Uterus (tissue), 4 donors: ENCODE results near the gene RFPL3. TPM values are rescaled to one million over a fixed set of nuclear protein-coding genes. Genes with fewer than 3 reads are reported as not detected.
"Not testable (repeated sequence)": the region's sequence is repeated elsewhere in the genome, so short reads cannot be mapped to it uniquely, and the experiment has no call there.

ENCODE experiments used
- DNase-seq, 2 donors: peaks; one replicate each; pipeline ENCODE4 v3.0.0-alpha.2; 2019 to 2020
- H3K27ac ChIP-seq, 2 donors: fragments of 200-600 bp; sonication (generic); 1 replicate in 1 of 2; 2 replicates in 1 of 2; pipeline ENCODE4 v1.5.1; 2016 to 2018
- H3K27me3 ChIP-seq, 2 donors: fragments of 200-600 bp; sonication (generic); one replicate each; pipeline ENCODE4 v1.5.1; 2018 to 2019; ENCODE audit warnings: control low read depth in 1 of 2
- H3K36me3 ChIP-seq, 2 donors: fragments of 200-600 bp; sonication (generic); one replicate each; pipeline ENCODE4 v1.5.1; 2019; ENCODE audit warnings: control low read depth in 1 of 2
- H3K4me1 ChIP-seq, 2 donors: fragments of 200-600 bp; sonication (generic); one replicate each; pipeline ENCODE4 v1.5.1; 2018 to 2019; ENCODE audit warnings: control low read depth in 1 of 2
- H3K4me3 ChIP-seq, 2 donors: fragments of 200-600 bp; sonication (generic); 1 replicate in 1 of 2; 2 replicates in 1 of 2; pipeline ENCODE4 v1.5.1; 2018 to 2019; ENCODE audit warnings: mild to moderate bottlenecking in 1 of 2
- H3K9me3 ChIP-seq, 2 donors: fragments of 200-600 bp; sonication (generic); one replicate each; pipeline ENCODE4 v1.5.1; 2019; ENCODE audit warnings: control low read depth in 1 of 2
- POLR2A ChIP-seq, 2 donors: fragments of 450-650 bp; IDR thresholded peaks; one replicate each; pipeline ENCODE4 v1.6.1; 2016; ENCODE audit warnings: antibody characterized with exemption in 2 of 2, mild to moderate bottlenecking in 1 of 2, moderate library complexity in 1 of 2
- intact Hi-C: fragments of 100-400 bp; cut with DNase I; formaldehyde crosslinking; loops from one replicate; pipeline ENCODE4 v1.15.1; 2023; ENCODE audit warnings: low total_unique reads
- total RNA-seq, 4 donors: library from RNA; depleted of rRNA in 3 of 4; stranded (reverse); fragments of >200 nt in 3 of 4; gene quantifications; one replicate each; pipeline versions ENCODE4 v1.1.0 to v1.2.4, GENCODE V29; 2014 to 2023
- TF ChIP-seq, protein P1 (sequence below), 4 experiments: fragments of 200-600 bp in 2 of 4; fragments of 450-650 bp in 2 of 4; sonication (generic) in 2 of 4; IDR thresholded peaks; one replicate each; pipeline ENCODE4 v1.5.1; 2016 to 2019; ENCODE audit warnings: antibody characterized with exemption in 4 of 4, mild to moderate bottlenecking in 2 of 4, moderate library complexity in 1 of 4
- donor health status: DM: yes; HTN: yes; CAD: no.

RFPL3 gene
- total RNA-seq, 4 donors from 2014 or later = not detected

DNA sequence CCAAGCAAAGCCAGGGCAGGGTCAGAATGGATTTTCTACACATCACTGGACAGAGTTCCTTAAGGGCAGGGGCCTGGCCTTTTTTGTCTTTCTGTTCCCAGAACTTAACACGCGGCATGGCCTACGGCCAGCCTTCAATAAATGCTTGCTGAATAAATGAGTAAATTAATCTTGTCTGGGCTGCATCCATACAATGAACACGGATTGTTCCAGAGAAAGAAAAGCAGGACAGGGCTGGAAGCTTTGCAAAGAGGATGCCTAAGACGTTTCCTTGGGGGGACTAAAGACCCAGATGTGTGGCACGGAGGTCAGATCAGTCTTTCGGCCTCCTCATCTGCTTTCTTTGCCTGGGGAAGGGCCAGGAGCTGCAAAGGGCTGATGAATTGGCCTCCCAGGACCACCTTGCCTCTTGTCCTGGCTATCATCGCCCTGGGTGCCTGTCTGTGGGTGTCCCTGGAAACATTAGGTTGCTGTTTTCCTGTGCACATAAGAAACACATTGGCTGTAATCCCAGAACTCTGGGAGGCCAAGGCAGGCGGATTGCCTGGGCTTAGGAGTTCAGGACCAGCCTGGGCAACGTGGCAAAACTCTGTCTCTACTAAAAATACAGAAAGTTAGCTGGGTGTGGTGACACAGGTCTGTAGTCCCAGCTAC lies 20.8 kb upstream of the RFPL3 start:
- no peak for TF ChIP-seq POLR2A (IDR thresholded peaks at IDR 0.05)
- TF ChIP-seq, protein P1, sequence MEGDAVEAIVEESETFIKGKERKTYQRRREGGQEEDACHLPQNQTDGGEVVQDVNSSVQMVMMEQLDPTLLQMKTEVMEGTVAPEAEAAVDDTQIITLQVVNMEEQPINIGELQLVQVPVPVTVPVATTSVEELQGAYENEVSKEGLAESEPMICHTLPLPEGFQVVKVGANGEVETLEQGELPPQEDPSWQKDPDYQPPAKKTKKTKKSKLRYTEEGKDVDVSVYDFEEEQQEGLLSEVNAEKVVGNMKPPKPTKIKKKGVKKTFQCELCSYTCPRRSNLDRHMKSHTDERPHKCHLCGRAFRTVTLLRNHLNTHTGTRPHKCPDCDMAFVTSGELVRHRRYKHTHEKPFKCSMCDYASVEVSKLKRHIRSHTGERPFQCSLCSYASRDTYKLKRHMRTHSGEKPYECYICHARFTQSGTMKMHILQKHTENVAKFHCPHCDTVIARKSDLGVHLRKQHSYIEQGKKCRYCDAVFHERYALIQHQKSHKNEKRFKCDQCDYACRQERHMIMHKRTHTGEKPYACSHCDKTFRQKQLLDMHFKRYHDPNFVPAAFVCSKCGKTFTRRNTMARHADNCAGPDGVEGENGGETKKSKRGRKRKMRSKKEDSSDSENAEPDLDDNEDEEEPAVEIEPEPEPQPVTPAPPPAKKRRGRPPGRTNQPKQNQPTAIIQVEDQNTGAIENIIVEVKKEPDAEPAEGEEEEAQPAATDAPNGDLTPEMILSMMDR (IDR thresholded peaks at IDR 0.05) = no peak
- no peaks in the 10 kb centered on the region for H3K4me1 ChIP-seq
- no peak overlapping the region for H3K27ac ChIP-seq
- no peak overlapping the region for H3K4me3 ChIP-seq
- DNase-seq = no peak
- intact Hi-C loops = no loop called here
- H3K9me3 ChIP-seq = no peaks in the 10 kb centered on the region
- H3K27me3 ChIP-seq = no peaks in the 10 kb centered on the region
- no peaks in the 10 kb centered on the region for H3K36me3 ChIP-seq

DNA sequence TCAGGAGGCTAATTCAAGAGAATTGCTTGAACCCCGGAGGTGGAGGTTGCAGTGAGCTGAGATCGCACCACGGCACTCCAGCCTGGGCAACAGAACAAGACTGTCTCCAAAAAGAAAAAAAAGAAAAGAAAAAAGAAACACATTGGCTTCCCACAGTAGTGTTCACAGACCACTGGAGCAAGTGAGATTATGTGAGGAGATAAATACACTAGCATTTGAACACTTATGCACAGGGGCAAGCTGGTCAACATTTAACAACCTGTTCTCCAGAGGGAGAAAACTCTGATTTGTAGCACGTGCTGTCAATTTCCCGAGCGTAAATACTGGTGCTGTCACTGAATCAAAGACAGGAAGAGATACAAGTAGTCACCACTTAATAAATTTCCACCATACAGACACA lies 20.2 kb upstream of the RFPL3 start:
- H3K4me1 ChIP-seq, H3K27me3 ChIP-seq, intact Hi-C loops, H3K36me3 ChIP-seq, H3K4me3 ChIP-seq, H3K9me3 ChIP-seq, DNase-seq, H3K27ac ChIP-seq: not testable (repeated sequence)

DNA sequence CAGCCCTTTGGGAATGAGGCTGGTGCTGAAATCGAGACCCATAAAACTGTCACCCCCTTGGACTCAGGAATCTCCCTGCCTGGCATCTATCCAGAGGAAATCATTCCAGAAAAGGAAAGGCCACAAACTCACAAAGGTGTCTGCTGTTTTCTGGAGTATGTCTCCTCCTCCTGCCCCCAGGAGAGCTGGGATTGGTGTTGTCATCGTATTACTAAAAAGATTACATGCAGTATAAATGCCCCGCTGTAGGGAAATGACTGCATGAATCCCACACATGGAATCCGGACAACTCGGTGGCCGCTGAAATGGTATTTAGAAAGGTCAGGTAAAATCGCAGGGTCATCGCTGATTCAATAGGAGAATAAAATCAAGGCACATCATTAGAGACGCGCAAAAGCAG lies 18.9 kb upstream of the RFPL3 start:
- H3K36me3 ChIP-seq = no peaks in the 10 kb centered on the region
- no peak overlapping the region for H3K4me3 ChIP-seq
- H3K27me3 ChIP-seq = no peaks in the 10 kb centered on the region
- intact Hi-C loops = no loop called here
- no peaks in the 10 kb centered on the region for H3K9me3 ChIP-seq
- TF ChIP-seq, protein P1 (IDR thresholded peaks at IDR 0.05) = no peak
- no peak for TF ChIP-seq POLR2A (IDR thresholded peaks at IDR 0.05)
- no peaks in the 10 kb centered on the region for H3K4me1 ChIP-seq
- no peak overlapping the region for H3K27ac ChIP-seq
- DNase-seq = no peak

DNA sequence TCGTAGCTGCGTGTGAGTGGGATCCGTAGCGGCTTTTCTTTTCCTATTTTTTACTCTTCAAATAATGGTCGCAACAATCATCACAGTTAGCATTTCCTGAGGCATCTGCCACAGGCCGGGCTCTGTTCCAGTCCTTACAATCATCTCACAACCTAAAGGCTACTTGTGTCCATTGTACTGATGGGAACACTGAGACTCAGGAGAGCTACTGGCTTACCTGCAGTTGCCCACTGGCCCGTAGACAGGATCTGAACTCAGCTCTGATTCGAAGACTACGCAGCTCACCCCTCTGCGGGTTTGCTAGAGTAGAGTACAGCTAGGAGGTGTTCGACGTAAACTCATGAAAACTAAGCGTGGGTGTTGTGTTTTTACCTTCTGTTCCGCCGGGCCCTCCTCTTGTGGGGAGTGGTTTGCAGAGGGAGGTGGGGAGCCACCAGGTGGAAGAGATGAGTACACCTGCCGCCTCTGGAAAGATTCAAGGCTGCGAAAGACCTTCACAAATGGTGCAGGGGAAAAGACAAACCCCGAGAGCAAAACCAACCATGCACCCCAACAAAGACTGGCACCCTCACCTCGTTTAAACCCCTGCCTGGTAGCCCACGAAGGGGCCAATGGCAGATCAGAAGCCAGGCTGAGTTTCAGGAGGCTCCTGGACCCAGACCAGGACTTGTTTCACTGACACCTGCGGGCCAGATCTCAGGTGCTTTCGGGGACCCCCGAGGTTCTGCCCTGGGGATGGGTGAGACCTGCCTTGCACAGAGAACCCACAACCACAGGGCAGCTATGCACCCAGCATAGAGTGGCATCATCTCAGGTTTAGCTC lies 18.3 kb upstream of the RFPL3 start:
- Histone ChIP-seq H3K27ac (no peak overlapping the region), H3K9me3 (no peaks in the 10 kb centered on the region), H3K4me3 (no peak overlapping the region), H3K36me3 (no peaks in the 10 kb centered on the region), H3K4me1 (no peaks in the 10 kb centered on the region), H3K27me3 (no peaks in the 10 kb centered on the region)
- no peak for TF ChIP-seq POLR2A (IDR thresholded peaks at IDR 0.05)
- TF ChIP-seq, protein P1 (IDR thresholded peaks at IDR 0.05) = no peak
- intact Hi-C loops = no loop called here
- DNase-seq = no peak

DNA sequence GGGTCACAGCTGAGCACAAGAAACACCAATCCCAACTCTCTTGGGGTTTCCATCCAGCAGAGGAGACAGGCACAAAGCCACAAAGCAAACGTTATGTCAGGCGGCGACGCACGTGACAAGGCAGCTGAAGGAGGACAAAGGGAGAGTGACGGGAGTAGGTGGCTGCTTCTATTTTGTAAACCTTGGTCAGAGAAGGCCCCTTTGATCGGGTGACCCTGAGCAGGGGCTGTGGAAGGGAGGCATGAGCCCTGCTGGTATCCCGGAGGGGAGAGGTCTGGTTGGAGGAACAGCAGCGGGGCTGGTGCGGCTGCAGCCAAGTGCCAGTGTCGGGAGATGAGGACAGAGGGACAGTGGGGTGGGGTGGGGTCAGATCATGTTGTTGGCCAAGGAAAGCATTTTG lies 17.3 kb upstream of the RFPL3 start:
- H3K4me1 ChIP-seq = no peaks in the 10 kb centered on the region
- TF ChIP-seq, protein P1 (IDR thresholded peaks at IDR 0.05) = no peak
- no peak for TF ChIP-seq POLR2A (IDR thresholded peaks at IDR 0.05)
- H3K27ac ChIP-seq = no peak overlapping the region
- no peak for DNase-seq
- H3K4me3 ChIP-seq = no peak overlapping the region
- H3K9me3 ChIP-seq = no peaks in the 10 kb centered on the region
- intact Hi-C loops = no loop called here
- no peaks in the 10 kb centered on the region for H3K36me3 ChIP-seq
- peaks cover 0 to 5% of the 10 kb centered on the region in 2 donors for H3K27me3 ChIP-seq
